ENCODE data around the gene SMPDL3B. TPM values are rescaled to one million over a fixed set of nuclear protein-coding genes. Genes with fewer than 3 reads are reported as not detected.

SMPDL3B gene
- total and polyA plus RNA-seq, 2 of the 4 experiments (the other 2 are of a cell fraction): not detected

DNA sequence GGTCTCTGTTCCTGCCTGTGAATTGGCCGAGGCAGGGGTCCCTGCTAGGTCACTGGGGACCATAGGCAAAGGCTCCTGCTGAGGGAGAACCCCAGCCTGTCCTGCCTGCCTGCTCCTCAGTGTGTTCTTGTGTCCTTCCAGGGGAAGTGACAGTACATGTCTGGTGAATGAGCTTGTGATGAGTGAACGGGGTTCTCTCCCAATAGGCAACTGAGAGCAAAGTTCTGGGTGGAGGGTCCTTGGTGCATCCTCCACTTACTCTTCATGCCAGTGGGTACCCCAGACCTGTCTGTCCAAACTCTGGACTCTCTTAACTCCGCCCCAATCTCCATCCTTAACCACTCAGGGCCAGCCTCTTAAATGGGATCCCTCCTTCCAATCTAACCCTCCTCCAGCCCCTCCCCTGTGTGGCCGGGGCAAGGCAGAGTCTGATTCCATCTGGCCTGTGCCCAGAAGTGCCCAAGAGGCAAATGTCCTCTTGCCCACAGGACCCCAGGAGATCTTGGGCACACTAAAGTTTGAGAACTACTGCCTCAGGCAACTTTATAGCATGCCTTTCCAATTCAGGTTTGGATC, 26.9 kb downstream of the SMPDL3B start:
- Histone ChIP-seq H3K9me3 (ENCODE audit: control insufficient read depth, insufficient read depth, low read length) (no peaks in the 10 kb centered on the region), H3K4me2 (ENCODE audit: low read depth, low read length) (peak overlapping the region; percentile 86), H2BK20ac (ENCODE audit: low read depth, low read length) (no peak overlapping the region), H3K4ac (ENCODE audit: low read depth, low read length) (peak overlapping the region; percentile 29; the same call in 1 of the 2 replicates), H2AK5ac (ENCODE audit: low read depth, low read length) (no peak overlapping the region), H2BK120ac (ENCODE audit: low read depth, low read length) (no peak overlapping the region), H3K27ac (ENCODE audit: insufficient read depth, low read length) (no peak overlapping the region), H3K18ac (ENCODE audit: low read depth, low read length) (no peak overlapping the region), H3K14ac (replicated peaks; ENCODE audit: low read depth, low read length) (no peak overlapping the region), H2BK15ac (ENCODE audit: low read depth, low read length) (no peak overlapping the region), H2BK5ac (ENCODE audit: low read depth, low read length, poor library complexity, severe bottlenecking) (no peak overlapping the region), H3K27me3 (ENCODE audit: control insufficient read depth, insufficient read depth, low read length) (no peaks in the 10 kb centered on the region), H3K36me3 (ENCODE audit: control insufficient read depth, insufficient read depth, low read length) (peaks cover 20% of the 10 kb centered on the region; the same call in 1 of the 2 replicates), H2AFZ (replicated peaks; ENCODE audit: low read length, poor library complexity) (no peak overlapping the region), H3K4me3 (ENCODE audit: insufficient read depth, low read depth, low read length) (no peak overlapping the region), H3K9me1 (ENCODE audit: insufficient read depth, low read length) (peaks cover 23% of the 10 kb centered on the region), H2AK9ac (replicated peaks; ENCODE audit: low read depth, low read length, poor library complexity) (peak overlapping the region; percentile 19), H3K23ac (ENCODE audit: low read depth, low read length) (no peak overlapping the region), H3K4me1 (ENCODE audit: control insufficient read depth, insufficient read depth, low read length) (peaks cover 14% of the 10 kb centered on the region), H4K20me1 (ENCODE audit: insufficient read depth, low read length) (no peaks in the 10 kb centered on the region; the same call in 1 of the 2 replicates), H3K9ac (ENCODE audit: low read depth, low read length) (no peak overlapping the region), H3K79me1 (ENCODE audit: low read depth in 1 of 2, low read length in 2 of 2) (peaks cover 13 to 33% of the 10 kb centered on the region in 2 experiments), H4K5ac (ENCODE audit: low read depth, low read length) (no peak overlapping the region), H3K56ac (ENCODE audit: extremely low read depth, insufficient read depth, low read length) (no peak overlapping the region), H4K8ac (ENCODE audit: low read depth in 2 of 2, low read length in 2 of 2) (peak overlapping the region in 1 of 2 experiments; percentile 57; a peak in 2 of 4 replicates), H4K91ac (ENCODE audit: insufficient read depth, low read depth, low read length) (no peak overlapping the region)
- intact Hi-C loops (cut with micrococcal nuclease): no loop called here
- no peak for DNase-seq
- dilution Hi-C loops (cut with HindIII; ENCODE audit: low sequenced_read_pairs, unreplicated experiment): no loop called here
- in situ Hi-C loops (cut with MboI; ENCODE audit: low sequenced_read_pairs): no loop called here
- CTCF ChIA-PET: no interaction called here
- TF ChIP-seq FOS (IDR thresholded peaks at IDR 0.05; ENCODE audit: low read depth, low read length): no peak
- TF ChIP-seq MAZ (IDR thresholded peaks at IDR 0.05; ENCODE audit: borderline replicate concordance, low read depth, low read length): no peak
- TF ChIP-seq, protein P1, sequence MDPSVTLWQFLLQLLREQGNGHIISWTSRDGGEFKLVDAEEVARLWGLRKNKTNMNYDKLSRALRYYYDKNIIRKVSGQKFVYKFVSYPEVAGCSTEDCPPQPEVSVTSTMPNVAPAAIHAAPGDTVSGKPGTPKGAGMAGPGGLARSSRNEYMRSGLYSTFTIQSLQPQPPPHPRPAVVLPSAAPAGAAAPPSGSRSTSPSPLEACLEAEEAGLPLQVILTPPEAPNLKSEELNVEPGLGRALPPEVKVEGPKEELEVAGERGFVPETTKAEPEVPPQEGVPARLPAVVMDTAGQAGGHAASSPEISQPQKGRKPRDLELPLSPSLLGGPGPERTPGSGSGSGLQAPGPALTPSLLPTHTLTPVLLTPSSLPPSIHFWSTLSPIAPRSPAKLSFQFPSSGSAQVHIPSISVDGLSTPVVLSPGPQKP (IDR thresholded peaks at IDR 0.05; ENCODE audit: borderline replicate concordance, low read depth, low read length): no peak
- TF ChIP-seq RCOR1 (IDR thresholded peaks at IDR 0.05; ENCODE audit: insufficient replicate concordance, low read length): no peak
- TF ChIP-seq CEBPB (IDR thresholded peaks at IDR 0.05; ENCODE audit: low read depth, low read length): no peak
- no peak for TF ChIP-seq CHD1 (IDR thresholded peaks at IDR 0.05; ENCODE audit: low read depth, low read length)
- no peak for TF ChIP-seq RFX5 (IDR thresholded peaks at IDR 0.05; ENCODE audit: low read depth, low read length)
- TF ChIP-seq MAFK (IDR thresholded peaks at IDR 0.05; ENCODE audit: low read depth, low read length): no peak
- TF ChIP-seq POLR2A (IDR thresholded peaks at IDR 0.05; ENCODE audit: low read depth, low read length): no peak
- TF ChIP-seq, protein P2, sequence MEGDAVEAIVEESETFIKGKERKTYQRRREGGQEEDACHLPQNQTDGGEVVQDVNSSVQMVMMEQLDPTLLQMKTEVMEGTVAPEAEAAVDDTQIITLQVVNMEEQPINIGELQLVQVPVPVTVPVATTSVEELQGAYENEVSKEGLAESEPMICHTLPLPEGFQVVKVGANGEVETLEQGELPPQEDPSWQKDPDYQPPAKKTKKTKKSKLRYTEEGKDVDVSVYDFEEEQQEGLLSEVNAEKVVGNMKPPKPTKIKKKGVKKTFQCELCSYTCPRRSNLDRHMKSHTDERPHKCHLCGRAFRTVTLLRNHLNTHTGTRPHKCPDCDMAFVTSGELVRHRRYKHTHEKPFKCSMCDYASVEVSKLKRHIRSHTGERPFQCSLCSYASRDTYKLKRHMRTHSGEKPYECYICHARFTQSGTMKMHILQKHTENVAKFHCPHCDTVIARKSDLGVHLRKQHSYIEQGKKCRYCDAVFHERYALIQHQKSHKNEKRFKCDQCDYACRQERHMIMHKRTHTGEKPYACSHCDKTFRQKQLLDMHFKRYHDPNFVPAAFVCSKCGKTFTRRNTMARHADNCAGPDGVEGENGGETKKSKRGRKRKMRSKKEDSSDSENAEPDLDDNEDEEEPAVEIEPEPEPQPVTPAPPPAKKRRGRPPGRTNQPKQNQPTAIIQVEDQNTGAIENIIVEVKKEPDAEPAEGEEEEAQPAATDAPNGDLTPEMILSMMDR (conservative IDR thresholded peaks at IDR 0.05; ENCODE audit: low read depth, low read length): no peak
- TF ChIP-seq BHLHE40 (IDR thresholded peaks at IDR 0.05; ENCODE audit: low read depth, low read length): no peak
- TF ChIP-seq, protein P3, sequence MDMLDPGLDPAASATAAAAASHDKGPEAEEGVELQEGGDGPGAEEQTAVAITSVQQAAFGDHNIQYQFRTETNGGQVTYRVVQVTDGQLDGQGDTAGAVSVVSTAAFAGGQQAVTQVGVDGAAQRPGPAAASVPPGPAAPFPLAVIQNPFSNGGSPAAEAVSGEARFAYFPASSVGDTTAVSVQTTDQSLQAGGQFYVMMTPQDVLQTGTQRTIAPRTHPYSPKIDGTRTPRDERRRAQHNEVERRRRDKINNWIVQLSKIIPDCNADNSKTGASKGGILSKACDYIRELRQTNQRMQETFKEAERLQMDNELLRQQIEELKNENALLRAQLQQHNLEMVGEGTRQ (IDR thresholded peaks at IDR 0.05; ENCODE audit: low read depth, low read length): no peak
- ATAC-seq (ENCODE audit: low read depth): peak; percentile 19; the same call in 1 of the 2 replicates
- 55% methylated on average over 2 of the region's 4 CpGs; no CpG with 5 or more reads in 1 of the 2 experiments for WGBS, 2 experiments (ENCODE audit: extremely low coverage in 2 of 2, insufficient read length in 1 of 2)
- POLR2A ChIA-PET (ENCODE audit: unreplicated experiment): no interaction called here
- no TSS peak for BruUV-seq (replicated peaks)

Data from IMR-90 (cell line).